Measurements from ENCODE around the gene MCEMP1. TPM values are rescaled to one million over a fixed set of nuclear protein-coding genes. Genes with fewer than 3 reads are reported as not detected.
A peak's percentile ranks its signal among the peaks of the same experiment; 100 is the strongest.

MCEMP1 gene
- not detected in 2 replicates for total RNA-seq (2022)
- Bru-seq, nascent RNA = not detected
- BruChase-seq, experiment 1, labeled RNA remaining after a 6-hour chase = not detected
- BruChase-seq, experiment 2, labeled RNA remaining after a 2-hour chase = not detected
- long read RNA-seq = 0 reads

- BruUV-seq (replicated peaks) = no TSS peak
- intact Hi-C loops (cut with micrococcal nuclease; ENCODE audit: unreplicated experiment) = no loop called here
- TF ChIP-seq, protein P1, sequence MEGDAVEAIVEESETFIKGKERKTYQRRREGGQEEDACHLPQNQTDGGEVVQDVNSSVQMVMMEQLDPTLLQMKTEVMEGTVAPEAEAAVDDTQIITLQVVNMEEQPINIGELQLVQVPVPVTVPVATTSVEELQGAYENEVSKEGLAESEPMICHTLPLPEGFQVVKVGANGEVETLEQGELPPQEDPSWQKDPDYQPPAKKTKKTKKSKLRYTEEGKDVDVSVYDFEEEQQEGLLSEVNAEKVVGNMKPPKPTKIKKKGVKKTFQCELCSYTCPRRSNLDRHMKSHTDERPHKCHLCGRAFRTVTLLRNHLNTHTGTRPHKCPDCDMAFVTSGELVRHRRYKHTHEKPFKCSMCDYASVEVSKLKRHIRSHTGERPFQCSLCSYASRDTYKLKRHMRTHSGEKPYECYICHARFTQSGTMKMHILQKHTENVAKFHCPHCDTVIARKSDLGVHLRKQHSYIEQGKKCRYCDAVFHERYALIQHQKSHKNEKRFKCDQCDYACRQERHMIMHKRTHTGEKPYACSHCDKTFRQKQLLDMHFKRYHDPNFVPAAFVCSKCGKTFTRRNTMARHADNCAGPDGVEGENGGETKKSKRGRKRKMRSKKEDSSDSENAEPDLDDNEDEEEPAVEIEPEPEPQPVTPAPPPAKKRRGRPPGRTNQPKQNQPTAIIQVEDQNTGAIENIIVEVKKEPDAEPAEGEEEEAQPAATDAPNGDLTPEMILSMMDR (IDR thresholded peaks at IDR 0.05; ENCODE audit: unreplicated experiment) = no peak
- no peak for DNase-seq
- Mint-ChIP-seq H3K4me3 (ENCODE audit: low read depth, unreplicated experiment) (no peak within 1 kb of the TSS), H3K27me3 (ENCODE audit: unreplicated experiment) (peaks cover 67% of the 10 kb centered on the region), H3K27ac (ENCODE audit: unreplicated experiment) (no peak within 1 kb of the TSS), H3K36me3 (ENCODE audit: insufficient read depth, unreplicated experiment) (peaks cover 16% of the 10 kb centered on the region), H3K9me3 (ENCODE audit: low read depth, unreplicated experiment) (no peaks in the 10 kb centered on the region), H3K4me1 (ENCODE audit: low read depth, unreplicated experiment) (no peaks in the 10 kb centered on the region)
- CTCF ChIA-PET = no interaction called here
These were observed at the start of gene MCEMP1 for GRCh38 chr19:7676854-7677253. MCEMP1 (plus strand) TSS chr19:7677090; CDS start chr19:7677121, 31 bp downstream.

DNA sequence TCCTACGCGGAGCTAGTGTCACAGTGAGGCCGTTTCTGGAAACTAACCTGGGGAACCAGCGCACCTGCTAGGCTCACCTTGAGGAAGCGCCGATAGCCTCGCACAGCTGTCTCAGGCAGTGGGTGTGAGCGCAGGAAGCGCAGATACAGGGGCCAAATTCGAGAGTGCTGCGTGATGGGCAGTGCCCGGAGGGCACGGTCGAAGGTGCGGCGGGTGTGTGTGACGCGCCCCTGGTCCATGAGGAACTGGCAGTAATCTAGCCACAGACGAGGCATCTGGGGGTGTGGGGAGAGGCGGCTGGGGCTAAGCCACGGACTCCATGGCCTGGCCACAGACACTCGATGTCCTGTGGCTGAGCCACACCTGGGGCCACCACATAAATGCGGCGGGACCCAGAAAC, 49.7 kb upstream of the MCEMP1 start:
- TF ChIP-seq, protein P1 (IDR thresholded peaks at IDR 0.05; ENCODE audit: unreplicated experiment) = no peak
- H3K4me3 Mint-ChIP-seq (ENCODE audit: low read depth, unreplicated experiment) = no peak overlapping the region
- no peak overlapping the region for H3K27ac Mint-ChIP-seq (ENCODE audit: unreplicated experiment)
- peaks cover 7% of the 10 kb centered on the region for H3K4me1 Mint-ChIP-seq (ENCODE audit: low read depth, unreplicated experiment)
- no TSS peak for BruUV-seq (replicated peaks)
- CTCF ChIA-PET = no interaction called here
- intact Hi-C loops (cut with micrococcal nuclease; ENCODE audit: unreplicated experiment) = no loop called here
- DNase-seq = no peak
- H3K27me3 Mint-ChIP-seq (ENCODE audit: unreplicated experiment) = no peaks in the 10 kb centered on the region
- H3K36me3 Mint-ChIP-seq (ENCODE audit: insufficient read depth, unreplicated experiment) = peaks cover 40% of the 10 kb centered on the region
- H3K9me3 Mint-ChIP-seq (ENCODE audit: low read depth, unreplicated experiment) = no peaks in the 10 kb centered on the region

DNA sequence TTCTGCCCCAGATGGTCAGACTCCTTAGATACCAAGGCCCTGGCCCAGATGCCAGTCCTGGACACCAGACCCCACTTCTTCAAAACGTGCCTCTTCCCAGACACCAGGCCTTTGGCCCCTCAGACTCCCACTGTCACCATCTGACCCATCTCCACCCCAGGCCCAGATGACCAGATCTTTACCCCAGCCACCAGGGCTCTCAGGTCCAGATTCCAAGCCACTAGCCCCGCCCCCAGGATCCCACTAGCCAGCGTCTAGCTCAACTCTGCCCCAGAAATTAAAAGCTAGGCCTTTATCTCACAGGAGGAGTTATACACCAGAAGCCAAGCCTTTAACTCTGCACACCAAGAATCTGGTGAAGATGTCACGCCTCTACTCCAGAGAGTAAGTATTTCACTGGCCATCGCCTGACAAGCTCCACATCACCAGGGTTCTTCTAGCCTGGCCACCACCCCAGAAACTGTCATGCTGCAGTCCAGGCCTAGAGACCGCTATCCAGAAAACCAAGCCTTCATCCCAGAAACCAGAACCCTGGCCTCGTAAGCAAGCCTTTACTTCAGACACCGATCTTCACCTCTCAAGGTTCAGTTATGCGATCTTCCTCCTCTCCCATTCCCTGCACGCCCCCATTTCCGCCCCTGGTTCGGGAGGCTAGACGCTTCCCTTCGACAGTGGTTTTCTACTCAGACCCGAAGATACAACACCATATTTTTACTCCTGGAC, 48.1 kb upstream of the MCEMP1 start:
- TF ChIP-seq, protein P1 (IDR thresholded peaks at IDR 0.05; ENCODE audit: unreplicated experiment) = no peak
- peaks cover 7% of the 10 kb centered on the region for H3K4me1 Mint-ChIP-seq (ENCODE audit: low read depth, unreplicated experiment)
- BruUV-seq (replicated peaks) = TSS peak; percentile 87
- H3K36me3 Mint-ChIP-seq (ENCODE audit: insufficient read depth, unreplicated experiment) = peaks cover 36% of the 10 kb centered on the region
- CTCF ChIA-PET = interaction anchor here (0.6 to 1.2 kb wide), 3 partner anchors 52 to 129 kb away, joined by 4 to 6 read pairs (median 4); partner anchors contain the start of gene TRAPPC5
- H3K9me3 Mint-ChIP-seq (ENCODE audit: low read depth, unreplicated experiment) = no peaks in the 10 kb centered on the region
- no peak for DNase-seq
- no peaks in the 10 kb centered on the region for H3K27me3 Mint-ChIP-seq (ENCODE audit: unreplicated experiment)
- intact Hi-C loops (cut with micrococcal nuclease; ENCODE audit: unreplicated experiment) = no loop called here
- H3K4me3 Mint-ChIP-seq (ENCODE audit: low read depth, unreplicated experiment) = peak overlapping the region; percentile 95
- H3K27ac Mint-ChIP-seq (ENCODE audit: unreplicated experiment) = peak overlapping the region; percentile 93

DNA sequence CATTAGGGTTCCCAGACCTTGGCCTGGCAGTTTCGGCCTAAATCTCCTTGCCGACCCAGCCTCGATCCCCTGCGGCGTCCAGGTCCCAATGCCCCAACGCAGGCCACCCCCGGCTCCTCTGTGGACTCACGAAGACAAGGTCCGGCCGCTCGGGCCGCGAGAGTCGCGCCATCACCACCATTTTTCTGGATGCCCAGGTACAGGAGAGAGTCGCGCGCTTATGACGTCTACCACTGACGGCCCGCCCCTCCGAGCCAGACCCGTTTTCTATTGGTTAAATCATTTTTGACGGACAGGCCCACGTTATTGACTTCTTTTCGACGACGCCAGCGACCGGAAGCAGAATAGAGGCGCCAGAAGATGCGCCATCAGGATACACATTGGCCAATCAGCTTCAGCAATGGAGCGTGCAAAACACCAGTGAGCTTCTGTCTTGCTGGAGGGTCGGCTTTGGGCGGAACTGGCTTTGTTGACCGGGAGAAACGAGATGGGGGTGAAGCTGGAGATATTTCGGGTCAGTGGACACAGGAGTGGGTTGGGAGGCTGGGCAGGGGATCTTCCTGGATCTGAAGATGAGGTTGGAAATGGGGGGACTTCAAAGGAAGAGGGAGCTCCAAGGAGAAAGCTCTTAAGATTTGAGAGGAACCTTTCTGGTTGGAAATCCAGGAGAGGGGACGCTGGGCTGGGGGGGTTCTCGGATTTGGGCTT, 47.4 kb upstream of the MCEMP1 start, which contains the start of the genes PET100 and XAB2:
Gene PET100, plus strand, starts transcription at position 447 of the 708 bp plus-strand sequence. Its CDS starts 41 bp downstream, at position 488.
Gene XAB2, minus strand, starts transcription at position 199 of the 708 bp plus-strand sequence. Its CDS starts 18 bp downstream, at position 181.
- TF ChIP-seq, protein P1 (IDR thresholded peaks at IDR 0.05; ENCODE audit: unreplicated experiment) = no peak
- Mint-ChIP-seq H3K27me3 (ENCODE audit: unreplicated experiment) (no peaks in the 10 kb centered on the region), H3K36me3 (ENCODE audit: insufficient read depth, unreplicated experiment) (peaks cover 41% of the 10 kb centered on the region), H3K27ac (ENCODE audit: unreplicated experiment) (peak within 1 kb of the TSS; percentile 93), H3K4me3 (ENCODE audit: low read depth, unreplicated experiment) (peak within 1 kb of the TSS; percentile 95), H3K9me3 (ENCODE audit: low read depth, unreplicated experiment) (no peaks in the 10 kb centered on the region), H3K4me1 (ENCODE audit: low read depth, unreplicated experiment) (peaks cover 7% of the 10 kb centered on the region)
- peak; percentile 86 for DNase-seq
- CTCF ChIA-PET = interaction anchor here (0.6 to 1.4 kb wide), 8 partner anchors 9 to 188 kb away, joined by 3 to 7 read pairs (median 6); partner anchors contain the start of gene TRAPPC5
- no TSS peak for BruUV-seq (replicated peaks)
- intact Hi-C loops (cut with micrococcal nuclease; ENCODE audit: unreplicated experiment) = no loop called here
